Cerebellar cortex (tissue), 1 donor: ENCODE measurements around the gene ITGB6.
A peak's percentile ranks its signal among the peaks of the same experiment; 100 is the strongest.
"Not testable (repeated sequence)": the region's sequence is repeated elsewhere in the genome, so short reads cannot be mapped to it uniquely, and the experiment has no call there.

Experiments
- DNase-seq: peaks from one replicate; pipeline ENCODE4 v3.0.0-alpha.2; 2015; ENCODE audit warnings: low spot score

The ITGB6 gene

DNA sequence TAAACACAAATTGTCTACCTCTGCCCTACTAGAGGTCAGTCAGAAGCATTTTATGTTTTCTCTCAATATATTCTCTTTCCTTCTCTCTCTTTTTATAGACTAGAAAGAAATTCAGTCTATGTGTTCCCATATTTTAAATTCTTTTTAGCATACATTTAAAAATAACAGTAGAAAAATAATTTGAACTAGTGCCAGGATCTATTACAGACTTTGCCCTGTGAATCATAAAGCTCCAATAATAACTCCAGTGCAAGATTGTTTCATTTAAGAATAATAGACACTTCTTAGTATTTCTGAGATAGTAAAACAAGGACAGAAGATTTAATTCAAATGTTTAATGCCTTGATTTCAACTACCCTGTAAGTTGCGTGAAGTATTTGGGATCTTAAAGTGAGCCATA lies 60.1 kb downstream of the ITGB6 start:
- no peak for DNase-seq

DNA sequence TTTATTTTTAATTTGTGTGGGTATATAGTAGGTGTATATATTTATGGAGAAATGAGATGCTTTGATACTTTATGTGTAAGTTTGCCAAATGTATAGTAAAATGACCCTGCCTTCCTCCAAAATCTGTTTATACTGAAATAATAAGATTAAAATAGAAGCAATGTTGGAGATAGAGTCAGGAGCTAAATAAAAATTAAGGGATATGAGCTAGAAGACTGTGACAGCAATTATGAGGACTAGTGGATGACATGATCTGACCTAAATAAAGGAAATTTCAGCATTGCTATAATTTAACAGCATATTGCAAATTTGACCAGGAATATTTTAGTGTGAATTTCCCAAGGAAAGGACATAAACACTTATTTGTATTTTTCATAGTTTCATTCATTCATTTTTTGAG lies 60.7 kb downstream of the ITGB6 start:
- DNase-seq: no peak

DNA sequence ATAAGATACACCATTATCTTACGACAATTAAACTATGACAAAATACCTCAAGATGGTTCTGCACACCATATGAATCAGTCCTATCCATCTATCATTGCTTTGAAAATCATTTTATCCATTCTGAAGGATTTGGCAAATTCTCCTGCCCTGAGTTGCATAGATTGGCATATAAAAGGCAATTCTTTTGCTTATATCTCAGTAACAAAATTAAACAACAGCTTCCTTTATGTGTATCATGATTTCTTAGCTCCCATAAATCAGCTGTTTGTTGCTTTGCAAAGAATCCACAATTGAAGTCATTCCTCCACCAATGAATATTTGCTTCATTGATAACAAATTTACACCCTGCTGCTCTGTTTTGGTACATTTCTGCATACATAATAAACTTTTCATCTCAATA lies 61.7 kb downstream of the ITGB6 start:
- no peak for DNase-seq

- no peak for DNase-seq
These were observed 62.6 kb downstream of the ITGB6 start for GRCh38 chr2:160137464-160137863.

GRCh38 chr2:160132761-160133160 lies 67.3 kb downstream of the ITGB6 start:
- no peak for DNase-seq

DNA sequence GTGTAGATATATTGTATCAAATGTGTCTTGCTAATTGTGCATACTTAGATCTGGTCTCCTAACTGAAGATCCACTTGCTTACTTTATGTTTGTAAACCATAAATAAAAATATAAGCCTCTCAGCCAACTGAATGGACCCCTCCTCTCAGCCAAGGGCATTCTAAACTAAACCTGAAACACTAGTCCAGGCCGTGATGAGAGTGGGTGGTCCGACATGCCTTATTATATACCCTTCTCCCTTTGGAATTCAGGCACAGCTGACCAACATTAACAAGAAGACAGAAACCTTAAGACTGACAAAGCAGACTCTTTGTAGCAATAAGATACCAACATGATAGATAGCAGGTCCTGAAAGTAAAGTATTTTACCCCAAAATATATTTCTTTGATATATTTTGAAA lies 73.3 kb downstream of the ITGB6 start:
- no peak for DNase-seq

DNA sequence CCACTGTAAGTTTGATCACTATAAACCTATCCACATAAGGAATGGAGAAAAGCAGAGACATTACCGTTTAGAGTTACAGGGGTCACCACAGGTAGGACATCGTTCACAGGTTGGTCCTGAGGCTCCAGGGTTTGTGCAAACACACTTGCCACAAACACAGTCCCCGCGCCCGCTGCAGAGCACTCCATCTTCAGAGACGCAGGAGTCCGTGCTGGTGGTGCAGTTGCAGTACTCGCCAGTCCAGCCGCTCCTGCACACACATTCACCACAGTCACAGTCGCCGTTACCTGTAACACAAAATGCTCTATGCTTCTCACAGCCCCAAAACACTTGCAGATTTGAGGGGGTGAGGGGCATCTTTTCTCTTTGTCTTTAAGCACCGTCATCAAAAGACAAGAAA lies 73.8 kb downstream of the ITGB6 start:
- DNase-seq: no peak

GRCh38 chr2:160125828-160126227 lies 74.2 kb downstream of the ITGB6 start:
- no peak for DNase-seq

DNA sequence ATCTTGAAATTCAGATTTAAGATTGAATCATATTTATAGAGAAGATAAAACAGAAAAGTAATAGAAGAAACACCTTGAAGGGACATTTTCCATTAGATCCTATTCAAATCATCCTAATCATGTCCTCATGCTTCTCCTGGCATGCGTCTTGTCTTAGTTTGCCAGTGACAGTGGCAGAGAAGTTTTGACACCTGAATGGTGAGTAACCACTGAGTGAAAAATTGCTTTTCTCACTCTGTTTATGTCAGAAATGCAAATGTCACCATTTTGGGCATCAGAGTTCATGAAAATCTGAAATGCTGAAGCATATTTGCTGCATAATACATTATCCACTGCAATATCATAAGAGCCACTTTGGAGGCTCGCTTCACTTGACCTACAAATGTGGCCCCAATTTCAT lies 74.7 kb downstream of the ITGB6 start:
- DNase-seq: no peak

DNA sequence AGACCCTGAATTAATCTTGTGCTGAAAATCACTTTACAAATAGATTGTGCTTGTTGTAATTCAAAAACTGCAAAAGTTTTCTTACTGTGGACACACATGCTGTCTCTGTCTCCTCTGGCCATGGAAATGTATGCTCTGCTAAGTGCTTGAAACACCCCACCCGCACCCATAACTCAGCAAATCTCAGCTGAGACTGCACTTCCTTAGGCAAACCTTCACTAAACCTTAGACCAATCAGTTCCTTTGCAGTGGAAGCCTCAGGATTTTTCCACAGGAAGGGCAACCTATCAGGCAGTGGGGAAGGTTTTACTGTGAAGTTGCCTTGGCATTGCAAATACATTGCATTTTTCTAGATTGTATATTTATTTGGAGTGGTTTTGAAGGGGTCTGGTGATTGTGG lies 75.5 kb downstream of the ITGB6 start:
- no peak for DNase-seq

GRCh38 chr2:160114721-160115120 lies 85.4 kb downstream of the ITGB6 start:
- DNase-seq: not testable (repeated sequence)

DNA sequence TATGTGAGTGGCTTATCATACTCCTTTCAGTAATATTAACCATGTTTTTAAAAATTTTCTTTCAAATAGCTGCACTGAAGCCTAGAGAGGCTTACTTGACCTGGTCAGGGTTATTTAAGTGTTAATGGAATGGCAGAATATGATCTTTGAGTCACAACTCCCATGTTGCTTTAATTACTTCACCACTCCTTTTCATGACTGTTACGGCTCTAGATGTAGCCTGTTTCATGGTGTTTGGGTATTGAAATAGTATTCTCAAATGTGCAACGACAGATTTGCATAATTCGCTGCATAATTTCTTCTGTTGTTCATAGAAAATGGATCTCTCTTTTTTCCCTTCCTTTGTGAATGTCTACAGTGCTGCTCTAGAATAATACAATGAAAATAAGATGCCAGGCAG lies 86.1 kb downstream of the ITGB6 start:
- no peak for DNase-seq

DNA sequence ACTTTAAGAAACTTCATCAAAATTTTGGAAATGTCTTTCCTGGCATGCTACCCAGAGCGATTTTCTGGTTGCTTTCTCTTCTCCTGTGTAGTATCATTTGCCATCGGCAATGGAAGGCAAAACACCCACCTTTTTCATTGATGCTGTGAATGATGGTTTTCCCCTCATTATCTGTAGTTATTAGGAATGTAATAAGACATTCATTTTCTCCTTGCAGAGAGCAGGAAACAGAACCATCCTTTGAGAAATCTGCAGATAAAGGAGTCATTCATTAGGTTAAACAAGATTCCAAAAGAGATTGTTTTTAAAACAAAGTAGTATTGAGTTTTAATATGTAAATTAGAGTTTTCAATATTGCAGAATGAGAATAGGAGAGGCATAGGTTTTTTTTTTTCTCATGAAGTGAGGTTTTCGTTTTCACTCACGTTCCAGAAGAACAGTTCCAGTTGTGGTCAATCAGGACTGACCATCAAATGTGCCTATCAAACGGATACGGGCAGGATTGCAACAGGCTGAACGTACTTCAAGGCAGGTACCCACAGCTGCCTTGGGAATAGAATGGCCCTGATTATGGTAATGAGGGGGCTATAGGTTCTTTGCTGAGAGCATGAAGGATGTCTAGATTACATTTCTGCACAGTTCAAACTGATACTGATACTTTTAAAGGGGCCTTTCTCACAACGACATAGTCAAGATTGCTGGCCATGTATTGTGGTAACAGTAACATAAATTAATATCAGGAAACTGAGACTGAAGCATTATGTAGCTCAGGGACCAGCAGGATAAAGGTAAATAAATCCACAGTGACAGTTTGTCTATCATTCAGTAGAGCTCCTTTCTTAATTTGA lies 87.9 kb downstream of the ITGB6 start:
- no peak for DNase-seq

DNA sequence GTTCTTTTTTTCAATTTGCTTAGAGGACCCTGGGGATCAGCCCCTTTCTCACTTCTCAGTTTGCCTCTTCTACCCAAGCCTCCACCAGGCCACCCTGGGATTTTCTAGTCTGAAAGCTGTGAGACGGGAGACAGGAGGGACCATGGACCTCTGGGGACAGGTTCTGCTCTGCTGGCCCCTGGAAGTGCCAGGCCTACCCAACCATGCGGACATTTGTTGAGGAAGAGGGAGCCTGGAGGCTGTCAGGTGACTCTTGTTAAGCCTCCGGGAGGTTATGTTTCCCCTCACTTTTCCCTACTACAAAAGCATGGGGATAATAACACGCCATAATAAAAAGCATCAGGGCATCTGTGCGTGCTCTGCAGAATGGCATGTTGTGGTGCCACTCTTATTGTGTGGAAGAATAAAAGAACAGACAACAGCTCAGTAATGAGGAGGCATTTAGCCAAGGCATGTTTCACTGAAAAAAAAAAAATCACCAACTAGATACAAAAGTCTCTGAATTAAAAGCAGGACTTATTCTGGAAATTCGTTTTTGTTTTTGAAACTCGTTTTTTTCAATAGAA lies 89.3 kb downstream of the ITGB6 start:
- no peak for DNase-seq

DNA sequence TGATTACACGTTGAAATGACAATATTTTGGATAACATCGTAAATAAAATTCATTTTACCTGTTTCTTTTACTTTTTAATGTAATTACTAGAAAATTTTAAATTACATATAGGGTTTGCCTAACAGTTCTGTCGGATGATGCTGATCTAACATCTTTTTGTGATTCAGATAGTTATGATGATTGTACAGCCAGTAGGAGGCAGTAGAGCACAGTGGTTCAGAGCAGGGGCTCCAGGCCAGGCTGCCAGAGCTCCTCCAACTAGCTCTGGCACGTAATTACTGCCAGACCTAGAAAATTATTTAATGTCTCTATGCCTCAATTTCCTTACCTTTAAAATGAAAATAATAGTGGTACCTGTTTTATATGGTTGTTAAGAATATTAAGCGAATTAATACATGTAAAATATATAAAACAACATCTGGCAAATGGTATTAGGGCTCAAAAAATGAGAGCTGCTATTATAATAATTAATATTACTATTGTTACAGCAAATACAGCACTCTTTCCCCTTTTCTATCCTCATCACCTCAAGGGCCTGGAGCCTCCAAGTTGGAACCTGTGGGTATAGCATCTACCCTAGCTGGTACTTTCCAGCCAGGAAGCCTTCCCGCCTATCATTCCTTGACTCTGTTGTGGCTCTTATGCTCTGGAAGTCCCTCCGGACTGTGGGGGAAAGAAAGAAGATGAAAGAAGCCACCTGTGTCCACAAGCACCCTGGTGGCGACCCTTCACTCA lies 90.0 kb downstream of the ITGB6 start:
- peak; percentile 50 for DNase-seq

- DNase-seq: no peak
These were observed 90.8 kb downstream of the ITGB6 start for GRCh38 chr2:160109243-160109642.

DNA sequence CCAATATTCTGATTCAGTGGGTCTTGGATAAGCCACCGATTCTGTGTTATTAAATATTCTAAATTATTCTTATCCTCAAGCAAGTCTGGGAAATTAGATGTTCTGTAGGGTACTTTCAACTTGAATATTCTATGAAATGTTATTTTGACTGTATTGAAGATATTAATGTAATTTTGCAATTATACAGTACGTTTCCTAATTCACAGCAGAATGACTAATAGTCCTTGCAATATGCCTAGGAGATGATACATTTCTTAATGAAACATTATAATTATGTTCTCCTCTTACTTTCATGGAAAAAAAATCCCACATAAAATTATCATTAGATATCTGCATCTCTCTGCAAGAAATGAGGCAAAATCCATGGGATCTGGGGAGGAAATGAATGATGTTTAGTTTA lies 91.4 kb downstream of the ITGB6 start:
- DNase-seq: no peak

GRCh38 chr2:160105366-160105765 lies 94.7 kb downstream of the ITGB6 start:
- no peak for DNase-seq

DNA sequence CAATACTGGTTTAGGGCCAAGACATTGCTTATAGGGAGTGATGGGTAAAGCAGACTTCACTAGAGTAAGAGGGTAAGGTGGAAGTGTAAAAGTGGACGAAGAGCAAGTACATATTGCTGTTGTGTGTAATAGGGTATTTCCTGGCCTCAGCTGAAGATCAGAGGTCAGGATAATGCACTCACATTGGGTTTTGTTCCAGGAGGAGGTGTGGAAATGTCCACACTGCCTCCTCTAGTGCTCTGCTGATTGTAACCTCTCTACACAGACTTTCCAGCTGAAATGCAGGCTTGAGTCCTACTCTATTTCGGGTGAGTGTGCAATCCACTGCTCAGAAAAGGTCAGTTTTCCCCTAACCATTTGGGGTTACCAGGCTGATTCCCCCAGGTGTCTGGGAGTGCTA lies 96.0 kb downstream of the ITGB6 start:
- DNase-seq: no peak

- DNase-seq: no peak
These were observed 102.7 kb downstream of the ITGB6 start for GRCh38 chr2:160097326-160097725.

DNA sequence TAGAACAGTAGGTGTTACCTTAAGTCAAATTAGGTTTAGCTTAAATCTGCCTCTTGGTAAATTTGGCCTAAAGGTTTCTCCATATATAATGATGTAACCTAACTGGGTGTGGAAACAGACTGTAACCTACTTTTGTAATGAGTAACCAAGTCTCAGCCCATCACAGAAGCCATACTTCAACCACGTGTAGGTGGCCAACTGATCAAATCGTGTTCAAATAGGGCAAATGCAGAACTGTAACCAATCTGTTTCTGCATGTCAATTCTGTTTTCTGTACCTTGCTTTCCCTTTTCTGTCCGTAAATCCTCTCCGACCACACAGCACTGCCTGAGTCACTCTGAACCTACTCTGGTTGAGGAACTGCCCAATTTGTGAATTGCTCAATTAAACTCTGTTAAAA lies 103.7 kb downstream of the ITGB6 start:
- DNase-seq: no peak

DNA sequence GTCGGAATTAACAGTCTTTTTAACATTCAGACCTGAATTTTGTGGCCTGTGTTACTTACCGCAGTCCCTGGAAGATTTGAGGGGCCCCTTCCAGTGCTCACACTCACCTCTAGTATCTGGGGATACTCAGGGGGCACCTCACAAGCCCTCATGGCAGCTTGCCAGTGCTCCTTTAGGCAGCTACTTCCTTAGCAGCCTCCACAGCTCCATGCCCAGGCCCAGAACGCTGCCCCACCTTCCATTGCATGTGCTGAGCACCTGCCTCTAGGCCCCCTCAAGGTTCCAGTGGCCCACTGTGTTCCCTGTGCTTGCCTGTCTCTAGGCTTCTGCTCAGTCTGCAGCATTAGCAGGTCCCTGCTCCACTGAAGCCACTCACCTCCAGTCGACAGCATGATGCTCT lies 107.6 kb downstream of the ITGB6 start:
- DNase-seq: no peak

DNA sequence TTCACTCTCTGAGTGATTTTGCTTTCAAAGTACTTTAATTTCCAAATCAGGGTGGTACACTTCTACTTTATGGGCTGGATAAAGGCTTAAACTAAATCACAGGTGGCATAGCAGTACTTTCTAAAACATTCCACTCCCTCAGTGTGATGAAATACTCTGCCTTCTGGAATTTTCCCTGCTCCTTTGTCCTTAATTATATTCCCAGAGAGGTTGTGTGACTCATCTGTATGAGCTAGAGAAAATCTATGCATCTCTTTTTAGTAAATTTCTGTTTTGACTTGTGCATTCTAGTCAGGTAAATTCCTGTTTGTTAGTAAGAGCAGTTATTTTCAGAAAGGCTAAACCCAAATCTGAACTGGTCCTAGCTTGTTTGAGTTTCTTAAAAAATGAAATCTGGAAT lies 108.7 kb downstream of the ITGB6 start:
- DNase-seq: no peak
